NOMO-1 treated with dmso at 0.1 percent for 144 hours (cell line): Measurements from ENCODE around the gene RNF43.

ENCODE experiments used
- DNase-seq: peaks from one replicate; lab custom pipeline; 2025; ENCODE audit not compliant: unreplicated experiment; lab: John Stamatoyannopoulos, UW

RNF43 gene

GRCh38 chr17:58417300-58418092 is at the start of gene RNF43:
Gene RNF43, minus strand, starts transcription at chr17:58417534. Its CDS starts 1,957 bp downstream, at chr17:58415577.
- DNase-seq: peak; percentile 79

- DNase-seq: no peak
Observed at GRCh38 chr17:58455491-58455890, 38.2 kb upstream of the RNF43 start.

GRCh38 chr17:58452738-58453137 is 35.4 kb upstream of the RNF43 start:
- no peak for DNase-seq

- DNase-seq: peak; percentile 72
Observed at GRCh38 chr17:58447039-58447975, 30.0 kb upstream of the RNF43 start.

- no peak for DNase-seq
Observed at GRCh38 chr17:58446086-58446485, 28.8 kb upstream of the RNF43 start.

GRCh38 chr17:58436805-58437239 is 19.5 kb upstream of the RNF43 start:
- no peak for DNase-seq

DNA sequence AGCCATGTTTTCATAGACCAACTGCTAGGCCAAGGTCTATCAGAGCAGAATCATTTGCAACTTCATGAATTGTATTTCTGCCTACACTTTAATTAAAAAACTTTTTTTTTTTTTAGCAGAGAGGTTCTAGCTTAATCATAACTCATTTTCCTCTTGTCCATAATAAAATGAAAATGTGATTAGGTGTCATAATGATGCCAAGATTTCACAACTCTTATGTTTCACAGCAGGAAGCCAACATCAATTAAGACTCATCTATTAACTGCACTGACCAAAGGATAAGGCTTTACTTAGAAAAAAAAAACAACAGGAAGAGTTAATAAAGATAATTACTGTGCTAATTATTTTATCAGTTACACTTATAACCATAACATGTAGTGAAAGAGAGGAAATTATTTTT is 18.9 kb upstream of the RNF43 start:
- no peak for DNase-seq

- no peak for DNase-seq
Observed at GRCh38 chr17:58432806-58433573, 15.7 kb upstream of the RNF43 start.

GRCh38 chr17:58427807-58428206 is 10.5 kb upstream of the RNF43 start:
- DNase-seq: no peak

DNA sequence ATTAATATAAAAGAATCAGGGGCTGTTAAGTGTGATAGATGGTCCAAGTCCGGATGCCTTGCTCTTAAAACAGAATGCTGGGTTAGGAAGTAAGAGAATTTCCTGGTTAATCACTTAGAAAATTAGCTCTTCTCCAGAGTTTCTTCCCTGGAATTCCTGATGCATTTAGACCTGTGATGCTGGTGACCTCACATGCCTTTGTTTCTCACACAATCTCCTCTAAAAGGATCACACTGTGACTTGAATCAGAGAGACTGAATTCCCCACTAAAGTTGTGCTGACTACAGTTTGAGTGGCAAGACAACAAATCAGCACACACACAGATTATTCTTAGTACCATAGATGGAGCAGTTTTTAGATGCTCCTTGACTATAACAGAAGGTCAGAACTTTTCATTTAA is 4.4 kb upstream of the RNF43 start:
- no peak for DNase-seq

- no peak for DNase-seq
Observed at GRCh38 chr17:58420827-58421226, 3.5 kb upstream of the RNF43 start.

DNA sequence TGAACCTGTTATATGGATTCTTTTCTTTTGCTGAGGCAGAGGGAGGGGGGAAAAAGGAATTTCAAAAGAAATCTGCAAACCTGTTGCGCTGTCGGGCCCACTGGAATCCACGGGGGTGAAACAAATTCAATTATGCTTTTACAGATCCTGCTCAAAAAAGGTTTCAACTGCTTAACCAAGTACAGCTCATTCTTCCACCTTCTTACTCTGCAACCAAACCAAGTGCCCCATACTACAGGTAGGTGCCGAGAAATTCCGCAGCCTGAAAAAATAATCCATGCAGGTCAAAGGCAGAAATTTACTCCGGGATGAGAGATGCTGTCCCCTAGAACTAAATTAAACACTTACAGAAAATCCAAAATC is 416 bp downstream of the RNF43 start:
- DNase-seq: no peak

DNA sequence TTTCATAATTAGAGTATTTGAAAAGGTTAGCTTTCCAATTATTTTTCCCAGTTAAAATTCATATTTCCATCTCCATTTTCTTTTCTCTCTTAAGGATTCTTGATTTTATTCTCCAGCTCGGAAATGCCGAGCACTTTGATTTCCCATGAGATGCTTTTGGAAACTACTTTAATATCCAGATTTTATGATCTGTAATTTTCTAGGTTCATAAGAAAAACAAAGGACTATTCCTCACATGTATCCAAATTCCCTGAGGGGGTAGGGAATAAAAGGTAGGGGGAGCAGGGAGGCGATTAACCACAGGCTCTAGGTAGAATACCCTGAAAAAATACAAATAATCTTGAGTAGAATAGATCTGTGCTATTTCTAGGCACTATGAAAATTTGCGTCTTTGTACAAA is 938 bp downstream of the RNF43 start:
- no peak for DNase-seq

DNA sequence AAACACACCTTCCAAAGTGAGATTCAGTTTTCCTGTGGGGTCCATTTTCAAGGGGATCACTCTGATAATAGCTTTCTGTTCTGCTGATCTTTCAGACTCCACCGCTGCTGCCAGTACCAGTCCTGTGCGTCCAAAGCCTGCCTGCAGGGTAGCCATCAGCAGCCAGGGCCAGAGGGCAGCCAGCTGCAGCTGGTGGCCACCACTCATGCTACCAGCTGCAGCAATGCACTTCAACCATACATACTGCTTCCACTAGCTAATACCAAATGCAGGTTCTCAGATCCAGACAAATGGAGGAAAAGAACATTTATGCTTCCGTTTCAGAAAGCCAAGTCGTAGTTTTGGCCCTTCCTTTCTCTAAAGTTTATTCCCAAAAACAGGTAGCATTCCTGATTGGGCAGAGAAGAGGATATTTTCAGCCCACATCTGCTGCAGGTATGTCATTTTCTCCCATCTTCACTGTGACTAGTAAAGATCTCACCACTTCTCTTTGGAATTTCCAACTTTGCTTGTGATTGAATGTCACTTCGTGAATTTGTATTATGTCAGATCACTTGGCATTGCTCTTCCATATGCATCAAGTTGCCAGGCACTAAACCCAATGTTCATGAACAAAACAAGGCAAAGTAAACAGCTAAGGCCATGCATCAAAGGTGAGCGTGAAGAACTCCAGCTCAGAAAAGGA is 1.8 kb downstream of the RNF43 start:
- DNase-seq: no peak

GRCh38 chr17:58414596-58414997 is 2.7 kb downstream of the RNF43 start:
- no peak for DNase-seq

GRCh38 chr17:58413684-58414083 is 3.6 kb downstream of the RNF43 start:
- DNase-seq: no peak

DNA sequence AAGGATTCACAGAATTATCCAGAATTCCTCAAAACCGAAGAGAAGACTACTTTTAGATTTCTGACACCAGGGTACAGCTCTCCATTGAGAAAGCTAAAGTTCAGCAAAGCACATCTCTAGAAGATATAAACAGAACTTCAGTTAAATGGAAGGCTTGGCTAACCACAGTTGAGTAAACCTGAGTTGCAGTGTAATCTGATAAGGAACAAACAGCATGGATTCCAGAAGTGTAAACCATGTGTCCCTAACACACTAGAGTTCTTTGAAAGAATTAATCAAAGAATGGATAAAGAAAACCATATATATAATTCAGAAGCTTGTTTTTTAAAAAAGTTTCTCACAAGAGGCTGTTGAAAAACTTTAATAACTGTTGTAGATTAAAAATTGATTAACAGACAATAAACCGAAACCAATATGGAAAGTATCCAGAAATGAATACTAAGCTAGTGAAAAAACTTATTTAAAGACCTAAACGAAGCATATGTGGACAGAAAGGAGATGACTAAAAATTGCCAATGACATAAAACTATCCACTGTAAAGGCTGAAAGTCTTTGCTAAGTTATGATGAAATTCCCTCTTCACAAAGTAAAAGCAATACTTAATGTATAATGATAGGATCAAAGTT is 4.3 kb downstream of the RNF43 start:
- DNase-seq: no peak

GRCh38 chr17:58412064-58412703 is 5.2 kb downstream of the RNF43 start:
- DNase-seq: no peak

- no peak for DNase-seq
Observed at GRCh38 chr17:58411408-58411894, 5.9 kb downstream of the RNF43 start.
